GM19452 (cell line): ENCODE data around the gene UBQLN3.

Experiments
- ATAC-seq: cut with Tn5 transposase; IDR thresholded peaks from one replicate; pipeline ENCODE4 v1.9.1; 2021; ENCODE audit not compliant: unreplicated experiment

Gene UBQLN3

GRCh38 chr11:5507177-5507932 lies 2.4 kb downstream of the UBQLN3 start:
- no peak for ATAC-seq

- ATAC-seq = no peak
Observed at GRCh38 chr11:5505363-5506048, 4.3 kb downstream of the UBQLN3 start.

- ATAC-seq = no peak
Observed at GRCh38 chr11:5504403-5504921, 5.3 kb downstream of the UBQLN3 start.

- ATAC-seq = no peak
Observed at GRCh38 chr11:5500393-5500801, 9.4 kb downstream of the UBQLN3 start.

GRCh38 chr11:5499671-5500070 lies 10.1 kb downstream of the UBQLN3 start:
- no peak for ATAC-seq

- no peak for ATAC-seq
Observed at GRCh38 chr11:5489576-5490357, 20.0 kb downstream of the UBQLN3 start.

- ATAC-seq = no peak
Observed at GRCh38 chr11:5488798-5489399, 20.9 kb downstream of the UBQLN3 start.

GRCh38 chr11:5488385-5488784 lies 21.4 kb downstream of the UBQLN3 start, which contains the start of gene OR52D1:
TSS of gene OR52D1 (plus strand) at chr11:5488685. CDS start at chr11:5488707, 22 bp downstream.
- ATAC-seq = no peak

GRCh38 chr11:5486421-5486820 lies 23.3 kb downstream of the UBQLN3 start:
- no peak for ATAC-seq

- no peak for ATAC-seq
Observed at GRCh38 chr11:5486003-5486402, 23.8 kb downstream of the UBQLN3 start.

- peak; percentile 88 for ATAC-seq
Observed at GRCh38 chr11:5476186-5476819, 33.5 kb downstream of the UBQLN3 start.

- no peak for ATAC-seq
Observed at GRCh38 chr11:5473921-5474320, 35.8 kb downstream of the UBQLN3 start.

GRCh38 chr11:5467527-5467926 lies 42.2 kb downstream of the UBQLN3 start:
- no peak for ATAC-seq

GRCh38 chr11:5460983-5461621 lies 48.7 kb downstream of the UBQLN3 start:
- ATAC-seq = no peak
